HG03139 (cell line): ENCODE data around the gene CSMD2.

ENCODE experiments used
- ATAC-seq: cut with Tn5 transposase; IDR thresholded peaks from one replicate; pipeline ENCODE4 v1.9.1; 2021; ENCODE audit not compliant: unreplicated experiment

Gene CSMD2

GRCh38 chr1:33698361-33699035, 466.5 kb downstream of the CSMD2 start:
- ATAC-seq, result no peak

- no peak for ATAC-seq
Measured at GRCh38 chr1:33697816-33698215, 467.2 kb downstream of the CSMD2 start.

GRCh38 chr1:33696962-33697361, 468.1 kb downstream of the CSMD2 start:
- no peak for ATAC-seq

GRCh38 chr1:33696311-33696710, 468.7 kb downstream of the CSMD2 start:
- ATAC-seq, result no peak

GRCh38 chr1:33692206-33693188, 472.5 kb downstream of the CSMD2 start:
- ATAC-seq, result no peak

- ATAC-seq, result no peak
Measured at GRCh38 chr1:33687000-33687399, 478.0 kb downstream of the CSMD2 start.

GRCh38 chr1:33686551-33686950, 478.5 kb downstream of the CSMD2 start:
- no peak for ATAC-seq

GRCh38 chr1:33685256-33685655, 479.8 kb downstream of the CSMD2 start:
- no peak for ATAC-seq

- no peak for ATAC-seq
Measured at GRCh38 chr1:33684396-33685179, 480.4 kb downstream of the CSMD2 start.

- no peak for ATAC-seq
Measured at GRCh38 chr1:33683913-33684312, 481.1 kb downstream of the CSMD2 start.

GRCh38 chr1:33682371-33682770, 482.7 kb downstream of the CSMD2 start:
- ATAC-seq, result no peak

GRCh38 chr1:33680281-33680840, 484.7 kb downstream of the CSMD2 start:
- ATAC-seq, result no peak

GRCh38 chr1:33670567-33670966, 494.5 kb downstream of the CSMD2 start:
- ATAC-seq, result no peak

GRCh38 chr1:33668695-33669094, 496.3 kb downstream of the CSMD2 start:
- ATAC-seq, result no peak

GRCh38 chr1:33667386-33668282, 497.4 kb downstream of the CSMD2 start:
- ATAC-seq, result no peak

- no peak for ATAC-seq
Measured at GRCh38 chr1:33666616-33667015, 498.4 kb downstream of the CSMD2 start.

GRCh38 chr1:33661811-33662454, 503.1 kb downstream of the CSMD2 start:
- no peak for ATAC-seq

GRCh38 chr1:33660956-33661355, 504.1 kb downstream of the CSMD2 start:
- ATAC-seq, result no peak

GRCh38 chr1:33660244-33660643, 504.8 kb downstream of the CSMD2 start:
- ATAC-seq, result no peak

GRCh38 chr1:33659641-33660040, 505.4 kb downstream of the CSMD2 start:
- ATAC-seq, result no peak
